ENCODE results near the gene C10orf90.

DNA sequence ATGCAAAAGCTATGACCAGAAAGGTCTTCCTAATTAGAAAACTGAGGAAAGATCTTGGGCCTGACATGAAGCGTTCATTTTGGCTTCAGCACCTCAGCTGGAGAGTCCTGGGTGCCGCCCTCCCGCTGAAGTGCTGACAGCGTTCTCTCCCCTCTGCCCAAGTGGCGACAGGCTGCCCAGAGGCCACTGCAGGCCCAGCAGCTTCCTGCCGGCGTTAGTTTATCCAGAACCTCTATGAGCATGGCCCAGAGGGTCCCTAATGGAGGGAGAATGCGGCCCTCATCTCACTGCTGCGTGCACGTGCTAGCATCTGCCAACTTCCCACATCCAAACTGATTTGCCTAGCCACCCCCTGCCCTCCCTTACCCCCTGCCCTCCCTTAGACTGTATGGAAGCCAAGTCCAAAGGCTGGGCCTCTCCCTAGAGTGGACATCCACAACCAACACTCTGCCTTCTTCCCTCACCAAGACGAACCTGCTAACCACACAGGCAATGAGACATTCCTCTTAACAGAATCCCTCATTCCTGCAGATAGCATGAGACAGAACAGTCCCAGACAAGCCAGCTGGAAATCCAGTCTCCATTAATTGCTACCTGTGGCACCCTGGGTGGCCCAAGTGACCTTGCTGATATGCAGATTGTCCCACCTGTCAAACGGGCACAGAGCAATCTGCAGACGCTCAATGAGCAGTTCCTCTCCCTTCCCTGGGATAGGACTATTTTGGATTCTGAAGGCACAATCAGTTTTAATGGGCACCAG lies 108.4 kb downstream of the C10orf90 start:
- TF ChIP-seq, protein P1, sequence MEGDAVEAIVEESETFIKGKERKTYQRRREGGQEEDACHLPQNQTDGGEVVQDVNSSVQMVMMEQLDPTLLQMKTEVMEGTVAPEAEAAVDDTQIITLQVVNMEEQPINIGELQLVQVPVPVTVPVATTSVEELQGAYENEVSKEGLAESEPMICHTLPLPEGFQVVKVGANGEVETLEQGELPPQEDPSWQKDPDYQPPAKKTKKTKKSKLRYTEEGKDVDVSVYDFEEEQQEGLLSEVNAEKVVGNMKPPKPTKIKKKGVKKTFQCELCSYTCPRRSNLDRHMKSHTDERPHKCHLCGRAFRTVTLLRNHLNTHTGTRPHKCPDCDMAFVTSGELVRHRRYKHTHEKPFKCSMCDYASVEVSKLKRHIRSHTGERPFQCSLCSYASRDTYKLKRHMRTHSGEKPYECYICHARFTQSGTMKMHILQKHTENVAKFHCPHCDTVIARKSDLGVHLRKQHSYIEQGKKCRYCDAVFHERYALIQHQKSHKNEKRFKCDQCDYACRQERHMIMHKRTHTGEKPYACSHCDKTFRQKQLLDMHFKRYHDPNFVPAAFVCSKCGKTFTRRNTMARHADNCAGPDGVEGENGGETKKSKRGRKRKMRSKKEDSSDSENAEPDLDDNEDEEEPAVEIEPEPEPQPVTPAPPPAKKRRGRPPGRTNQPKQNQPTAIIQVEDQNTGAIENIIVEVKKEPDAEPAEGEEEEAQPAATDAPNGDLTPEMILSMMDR (IDR thresholded peaks at IDR 0.05): no peak
- no peak for TF ChIP-seq POLR2A (IDR thresholded peaks at IDR 0.05)

Data from Peyer's patch (tissue), 4 donors.